IPS-11a (cell line): ENCODE results near the gene PEPD.

ENCODE experiments used
- H3K4me3 ChIP-seq: one replicate; pipeline ENCODE4 v1.5.1; 2013; ENCODE audit warnings: low read depth, low read length, control low read depth

Gene PEPD

DNA sequence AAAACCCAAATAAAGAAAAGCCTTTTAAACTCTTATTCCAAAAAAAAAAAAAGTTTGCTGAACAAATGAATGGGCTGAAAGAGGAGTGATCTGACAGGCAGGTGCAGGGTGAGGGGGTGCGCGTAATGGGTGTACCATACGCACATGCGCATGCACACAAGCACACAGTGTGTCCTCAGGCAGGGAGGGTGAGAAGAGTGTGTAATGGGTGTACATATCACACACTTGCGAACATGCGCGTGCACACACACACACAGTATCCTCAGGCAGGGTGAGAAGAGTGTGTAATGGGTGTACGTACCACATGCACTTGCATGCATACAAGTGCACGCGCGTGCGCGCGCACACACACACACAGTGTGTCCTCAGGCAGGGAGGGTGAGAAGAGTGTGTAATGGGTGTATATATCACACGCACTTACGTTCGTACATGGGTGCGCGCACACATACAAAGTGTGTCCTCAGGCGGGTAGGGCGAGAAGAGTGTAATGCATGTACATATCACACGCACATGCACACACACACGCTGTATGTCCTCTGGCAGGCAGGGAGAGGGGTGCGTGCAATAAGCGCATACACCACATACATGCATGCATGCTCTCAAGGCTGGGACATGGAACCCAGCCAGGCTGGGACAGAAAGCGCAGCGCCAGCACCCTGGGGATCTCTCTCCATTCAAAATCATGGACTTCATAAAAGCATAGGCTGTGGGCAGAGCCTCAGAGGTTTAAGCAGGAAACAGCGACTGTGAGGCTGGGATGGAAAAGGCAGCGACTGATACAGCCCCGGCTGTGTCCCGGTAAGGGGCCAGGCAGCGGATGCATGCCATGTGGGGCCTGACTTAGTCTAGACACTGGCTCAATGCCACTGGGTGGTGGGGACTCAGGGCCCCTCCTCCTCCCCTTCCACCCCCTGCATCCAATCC lies 77.7 kb downstream of the PEPD start:
- no peak overlapping the region for H3K4me3 ChIP-seq

DNA sequence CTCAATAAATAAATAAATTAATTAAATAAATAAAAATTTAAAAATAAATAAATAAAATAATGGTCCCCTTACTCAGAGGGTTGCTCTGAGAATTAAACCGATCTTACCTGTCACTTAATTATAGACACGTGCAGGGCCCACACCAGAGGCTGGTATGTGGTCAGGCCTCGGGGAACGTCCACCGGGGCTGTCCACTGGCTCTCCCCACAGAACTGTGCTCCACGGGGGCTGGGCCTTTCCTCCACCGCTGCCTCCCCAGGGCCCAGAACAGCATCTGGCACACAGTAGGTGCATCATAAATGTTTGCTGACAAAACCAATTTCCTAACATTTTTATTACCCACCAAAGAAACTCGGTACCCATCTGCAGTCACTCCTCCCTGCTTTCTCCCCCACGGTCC lies 78.9 kb downstream of the PEPD start:
- no peak overlapping the region for H3K4me3 ChIP-seq

DNA sequence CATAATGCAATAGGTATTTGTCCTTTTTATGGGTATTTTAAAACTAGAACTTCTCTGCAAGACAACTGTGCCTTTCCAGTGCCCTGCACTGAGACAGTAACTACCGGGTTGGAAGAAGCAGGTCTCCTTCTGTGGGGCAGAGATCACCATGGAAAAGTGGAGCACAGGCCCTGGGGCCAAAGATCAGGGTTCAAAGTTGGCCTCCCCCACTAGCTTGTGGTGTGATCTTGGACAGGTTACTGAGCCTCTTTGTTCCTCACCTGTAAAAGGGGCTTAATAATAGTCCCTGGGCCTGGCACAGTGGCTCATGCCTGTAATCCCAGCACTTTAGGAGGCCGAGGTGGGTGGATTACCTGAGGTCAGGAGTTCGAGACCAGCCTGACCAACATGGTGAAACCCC lies 79.8 kb downstream of the PEPD start:
- no peak overlapping the region for H3K4me3 ChIP-seq

DNA sequence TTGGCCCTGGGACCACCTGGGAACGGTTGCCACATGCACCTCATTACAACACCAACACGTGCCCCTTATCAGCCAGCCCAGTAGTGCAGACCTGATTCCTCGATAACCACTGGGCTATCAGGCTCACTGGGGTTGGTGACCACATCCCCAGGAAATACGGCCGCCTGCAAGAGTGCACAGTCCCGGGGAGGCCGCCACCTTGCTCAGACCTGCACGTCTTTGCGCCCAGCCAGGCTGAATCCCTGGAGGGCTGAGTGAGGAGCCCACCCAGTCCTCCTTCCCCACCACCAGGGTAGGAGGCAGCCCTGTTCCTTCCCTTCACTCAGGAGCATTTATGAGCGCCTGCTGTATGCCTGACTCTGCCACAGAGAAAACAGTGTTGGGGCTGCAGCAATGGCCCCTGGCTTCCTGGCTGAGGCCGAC lies 80.3 kb downstream of the PEPD start:
- H3K4me3 ChIP-seq = no peak overlapping the region

DNA sequence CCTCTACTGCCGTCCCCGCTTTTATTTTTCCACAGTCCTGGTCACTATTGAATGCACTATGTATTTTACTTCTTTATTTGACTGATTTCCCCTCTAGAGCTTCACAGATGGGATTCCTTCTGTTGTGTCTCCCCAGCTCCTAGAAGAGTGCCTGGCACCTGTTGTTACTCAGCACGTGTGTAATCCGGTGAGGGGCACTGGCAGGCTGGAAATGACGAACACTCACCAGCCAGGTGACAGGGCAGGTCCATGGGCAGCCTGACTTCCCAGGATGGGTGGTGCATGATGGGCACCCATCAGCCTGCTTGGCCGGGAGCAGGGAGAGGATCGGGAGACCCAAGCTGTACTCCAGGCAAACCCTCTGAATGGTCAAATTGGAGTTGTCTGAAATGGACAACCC lies 80.9 kb downstream of the PEPD start:
- H3K4me3 ChIP-seq = no peak overlapping the region

DNA sequence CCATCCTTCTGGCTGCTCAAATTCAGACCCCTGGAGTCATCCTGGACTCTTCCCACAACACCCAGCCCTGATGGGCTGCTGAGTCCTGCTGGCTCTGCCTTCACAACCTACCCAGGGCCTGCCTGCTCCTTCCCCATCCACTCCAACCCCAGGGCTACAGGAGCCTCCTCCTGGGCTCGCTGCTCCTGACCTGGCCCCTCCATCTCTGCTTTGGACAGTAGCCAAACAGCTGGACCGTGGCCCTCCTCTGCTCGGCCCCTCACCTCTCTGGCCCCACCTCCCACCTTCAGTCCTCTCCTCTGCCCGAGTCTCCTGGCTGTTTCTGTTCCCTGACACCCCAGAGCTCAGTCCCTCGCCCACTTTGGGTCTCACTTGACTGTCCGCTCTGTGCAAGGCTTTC lies 81.3 kb downstream of the PEPD start:
- no peak overlapping the region for H3K4me3 ChIP-seq

DNA sequence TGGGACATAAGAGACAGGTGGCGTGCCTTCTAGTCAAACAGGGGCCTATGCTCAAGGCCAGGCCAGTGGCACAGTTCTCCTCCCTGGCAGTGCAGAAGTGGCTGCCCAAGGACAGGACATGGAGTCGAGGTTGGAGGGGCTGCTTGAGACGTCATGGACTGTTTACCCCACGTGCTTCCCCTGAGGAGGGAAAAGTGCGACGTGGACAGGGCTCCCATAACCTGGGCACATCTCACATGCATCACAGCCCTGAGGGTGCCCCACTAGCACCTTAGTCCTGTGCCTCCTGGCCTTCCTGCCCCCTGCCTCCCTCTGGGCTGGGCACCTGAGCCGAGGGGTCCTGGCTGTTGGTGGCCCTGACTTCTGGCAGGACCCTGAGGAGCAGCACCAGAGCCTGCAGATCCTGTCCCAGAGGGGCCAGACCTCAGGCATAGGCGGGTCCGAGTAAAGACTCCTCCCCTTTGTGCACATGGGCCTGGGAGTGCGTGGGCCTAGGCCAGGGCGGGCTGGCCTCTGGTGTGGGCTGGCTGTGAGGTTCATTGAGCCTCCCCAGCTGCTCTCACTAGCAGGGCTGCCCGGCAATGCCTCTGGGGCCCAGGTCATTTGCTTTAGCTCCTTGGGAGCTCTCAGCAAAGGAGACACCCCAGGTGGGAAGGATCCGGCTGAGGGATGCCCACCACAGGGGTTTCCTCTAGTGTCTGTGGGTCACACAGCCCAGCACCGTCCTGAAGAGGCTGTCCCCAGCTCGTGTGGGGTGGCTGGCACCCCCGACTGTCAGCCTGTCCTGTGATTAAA lies 82.4 kb downstream of the PEPD start:
- H3K4me3 ChIP-seq = no peak overlapping the region

DNA sequence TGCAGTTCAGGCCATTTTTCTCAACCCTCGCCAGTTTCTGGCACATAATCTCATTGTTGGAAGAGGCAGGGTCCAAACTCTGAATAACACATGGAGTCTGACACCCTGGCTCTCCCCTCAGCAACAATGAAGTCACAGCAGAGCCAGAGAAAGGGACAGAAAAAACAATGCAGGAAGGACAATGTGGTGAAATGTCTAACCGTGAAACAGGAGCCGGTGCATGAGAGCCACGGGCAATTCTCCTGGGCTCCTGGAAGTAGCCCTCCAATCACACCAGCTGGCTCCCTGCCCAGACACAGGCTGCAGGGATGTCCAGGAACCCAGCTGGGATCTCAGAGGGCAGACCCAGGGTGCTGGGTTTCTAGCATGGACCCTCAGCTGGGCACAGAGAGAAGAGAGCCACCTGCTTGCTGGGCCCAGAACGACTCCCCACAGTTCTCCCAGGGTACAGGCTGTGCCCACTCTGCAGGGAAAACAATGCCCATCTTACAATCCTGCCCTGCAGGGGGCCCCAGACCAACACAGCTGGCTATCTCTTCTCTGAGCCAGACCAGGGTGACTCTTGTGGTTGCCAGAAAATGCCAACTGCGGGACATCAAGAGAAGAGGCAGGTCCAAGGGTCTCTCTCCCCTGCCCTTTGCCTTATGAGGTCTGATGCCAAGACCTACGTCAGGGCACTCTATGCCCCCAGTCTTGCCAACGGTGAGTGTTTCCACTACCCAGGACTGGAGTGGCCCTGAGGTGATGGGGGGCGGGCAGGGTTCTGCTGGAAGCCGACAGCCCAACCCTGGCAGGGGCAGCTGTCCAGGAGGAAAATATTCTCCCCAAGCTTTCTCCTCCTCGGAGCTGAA lies 83.5 kb downstream of the PEPD start:
- H3K4me3 ChIP-seq = no peak overlapping the region

DNA sequence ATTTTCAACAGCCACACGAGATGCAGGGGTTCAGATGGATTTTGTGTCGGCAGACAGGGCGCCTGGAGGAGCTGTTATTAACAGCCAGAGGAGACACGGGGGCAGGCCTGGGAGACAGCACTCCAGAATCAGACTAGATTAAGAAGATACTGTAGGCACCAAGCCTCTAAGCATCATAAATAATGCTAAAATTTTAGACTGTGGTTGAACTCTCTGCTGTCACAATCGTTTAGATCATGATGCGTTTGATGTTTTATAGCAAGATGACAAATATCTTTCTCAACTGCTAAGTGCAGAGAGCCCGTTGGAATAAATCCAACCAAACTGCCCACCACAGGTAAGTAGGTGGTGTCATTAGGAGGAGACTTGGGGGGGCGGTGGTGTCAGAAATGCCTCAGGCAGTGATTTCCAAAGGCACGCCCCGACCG lies 84.2 kb downstream of the PEPD start:
- no peak overlapping the region for H3K4me3 ChIP-seq

DNA sequence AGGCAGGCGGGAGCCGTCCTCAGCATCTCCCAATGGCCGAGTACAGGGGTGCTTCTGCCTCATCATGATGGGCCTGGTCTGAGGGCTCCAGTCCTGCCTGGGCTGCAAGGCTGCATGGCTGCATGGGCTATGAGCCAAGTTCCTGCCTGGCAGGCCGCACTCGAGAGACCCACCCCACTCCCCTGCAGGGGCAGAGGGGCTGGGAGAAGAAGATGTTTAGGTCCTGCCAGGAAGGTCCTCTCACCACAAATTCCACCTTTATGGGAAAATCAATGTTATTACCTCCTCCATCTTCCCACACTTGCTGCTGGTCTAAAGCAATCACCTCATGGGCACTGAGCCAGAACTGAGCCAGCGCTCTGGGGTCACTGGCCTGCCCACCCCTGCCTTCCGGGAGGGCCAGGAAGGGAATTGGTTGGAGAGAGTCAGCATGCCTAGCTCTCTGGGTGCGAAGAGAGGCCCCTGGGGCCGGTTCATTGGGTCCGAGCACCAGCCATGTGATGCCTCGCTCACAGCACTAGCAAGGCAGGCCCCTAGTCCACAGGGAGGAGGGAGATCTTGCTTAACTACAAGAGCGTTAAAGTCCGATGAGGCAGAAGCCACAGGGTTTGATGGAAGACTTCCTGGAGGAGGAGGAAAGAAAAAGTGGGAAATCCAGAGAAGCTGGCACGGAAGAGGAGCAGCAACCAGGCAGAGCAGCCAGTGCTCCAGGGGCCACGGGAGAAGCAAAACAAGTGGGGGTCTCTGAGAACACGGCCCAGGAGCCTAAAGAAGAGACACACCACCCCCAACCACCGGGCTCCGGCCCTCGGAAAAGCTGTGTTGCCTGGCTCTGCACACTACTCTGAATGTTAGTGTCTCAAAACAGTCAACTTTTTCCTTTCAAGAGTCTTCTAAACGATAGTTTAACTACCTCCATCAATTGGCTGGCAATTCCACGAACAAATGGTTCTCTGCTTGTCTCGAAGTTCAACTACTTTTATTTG lies 84.9 kb downstream of the PEPD start:
- no peak overlapping the region for H3K4me3 ChIP-seq

DNA sequence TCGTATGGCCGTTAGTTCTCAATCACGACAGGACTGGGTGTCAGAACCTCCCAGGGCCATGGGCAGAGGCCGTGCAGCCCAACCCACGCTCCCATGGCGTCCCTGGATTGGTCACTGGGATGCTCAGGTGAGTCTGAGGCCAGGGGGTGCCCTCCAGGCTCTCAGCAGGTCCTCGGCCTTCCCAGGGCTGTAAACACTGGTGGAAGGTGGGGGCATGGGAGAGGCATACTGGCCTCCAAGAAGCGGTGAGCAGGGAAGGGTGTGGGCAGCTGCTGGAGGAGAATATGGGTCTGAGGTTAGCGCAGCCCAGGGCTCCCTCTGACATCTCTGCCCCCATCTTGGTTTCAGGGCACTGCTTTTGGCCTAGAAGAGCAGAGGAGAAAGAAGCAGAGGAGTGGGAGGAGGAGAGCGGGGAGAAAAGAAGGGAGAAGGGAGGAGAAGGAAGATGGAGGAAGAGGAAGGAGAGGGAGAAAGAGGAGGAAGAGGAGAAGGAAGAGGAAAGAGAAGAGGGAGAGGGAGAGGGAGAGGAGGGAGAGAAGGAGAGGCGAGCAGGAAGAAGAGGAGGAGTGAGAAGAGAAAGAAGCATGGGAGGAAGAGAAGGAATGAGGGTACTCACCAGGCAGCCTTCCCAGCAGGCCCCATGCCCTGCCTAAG lies 85.8 kb downstream of the PEPD start:
- no peak overlapping the region for H3K4me3 ChIP-seq

DNA sequence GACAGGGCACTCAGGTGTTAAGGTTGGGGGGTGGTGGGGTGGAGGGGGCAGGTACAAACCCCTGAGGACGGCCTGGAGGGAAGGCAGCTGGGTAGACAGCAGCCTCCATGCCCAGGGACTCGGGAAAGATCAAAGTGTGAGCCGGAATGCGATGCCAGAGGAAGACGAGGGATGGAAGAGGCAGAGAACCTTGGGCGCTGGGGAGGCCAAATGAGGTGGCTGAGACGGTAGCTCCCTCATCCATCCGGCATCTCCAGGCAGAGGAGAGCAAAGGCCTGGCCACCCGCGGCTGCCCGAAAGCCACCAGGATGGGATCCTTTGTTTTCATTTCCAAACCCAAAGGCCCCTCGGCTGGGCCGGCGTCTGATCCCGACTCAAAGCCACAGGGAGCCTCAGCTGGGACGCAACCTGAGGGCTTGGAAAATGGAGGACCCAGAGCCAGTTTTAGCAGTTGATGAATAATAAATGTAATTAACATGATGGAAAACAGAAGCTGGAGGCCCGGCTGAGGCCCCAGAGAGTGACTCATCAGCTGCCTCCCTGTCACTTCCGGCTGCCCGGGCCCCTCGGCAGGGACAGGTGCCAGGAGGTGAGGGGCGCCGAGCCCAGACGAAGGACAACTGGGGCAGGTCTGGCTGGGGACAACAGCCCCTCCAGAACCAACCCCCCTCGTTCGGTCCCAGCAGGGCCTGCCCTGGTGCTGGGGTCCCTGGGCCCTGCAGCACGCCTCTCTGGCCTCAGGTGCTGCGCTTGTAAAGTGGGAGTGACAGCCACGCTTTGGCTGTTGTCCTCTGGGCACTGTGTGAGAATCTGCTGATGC lies 86.5 kb downstream of the PEPD start:
- H3K4me3 ChIP-seq = no peak overlapping the region

DNA sequence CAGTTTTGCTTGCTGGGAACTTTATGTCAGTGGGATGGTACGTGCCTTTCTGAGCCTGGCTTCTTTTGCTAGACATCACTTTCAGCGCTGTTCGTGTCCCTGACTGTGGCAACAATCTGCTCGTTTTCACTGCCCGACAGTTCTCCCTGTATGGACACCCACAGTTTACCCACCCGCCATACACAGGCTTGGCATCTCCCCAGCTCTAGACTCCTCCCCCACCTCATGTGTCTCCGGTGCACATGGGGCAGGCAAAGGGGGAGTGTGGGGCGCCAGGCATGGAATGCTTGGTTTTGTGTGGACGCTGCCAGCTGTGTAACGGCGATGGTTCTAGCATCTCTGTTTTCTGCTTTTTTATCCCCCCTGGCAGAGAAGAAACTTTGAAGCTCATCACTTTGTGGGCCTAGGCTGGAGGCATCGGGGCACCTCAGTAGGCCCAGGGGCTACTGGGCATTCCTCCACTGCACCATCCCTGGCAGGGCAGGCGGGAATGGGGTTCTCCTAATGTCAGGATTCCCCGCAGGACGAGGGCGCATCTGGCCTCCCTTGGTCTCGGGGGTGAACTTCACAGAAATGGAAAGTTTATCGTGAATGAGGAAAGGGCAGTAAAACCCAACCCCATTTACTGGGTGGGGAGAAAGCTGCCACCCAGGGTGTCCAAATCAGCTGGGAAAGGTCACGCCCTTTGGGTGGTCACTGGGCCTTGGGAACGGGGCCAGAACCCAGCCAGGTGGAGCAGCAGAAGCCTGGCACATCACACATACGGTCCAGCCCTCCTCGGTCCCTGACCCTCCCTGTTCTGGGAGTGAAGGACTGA lies 87.3 kb downstream of the PEPD start:
- H3K4me3 ChIP-seq = no peak overlapping the region

DNA sequence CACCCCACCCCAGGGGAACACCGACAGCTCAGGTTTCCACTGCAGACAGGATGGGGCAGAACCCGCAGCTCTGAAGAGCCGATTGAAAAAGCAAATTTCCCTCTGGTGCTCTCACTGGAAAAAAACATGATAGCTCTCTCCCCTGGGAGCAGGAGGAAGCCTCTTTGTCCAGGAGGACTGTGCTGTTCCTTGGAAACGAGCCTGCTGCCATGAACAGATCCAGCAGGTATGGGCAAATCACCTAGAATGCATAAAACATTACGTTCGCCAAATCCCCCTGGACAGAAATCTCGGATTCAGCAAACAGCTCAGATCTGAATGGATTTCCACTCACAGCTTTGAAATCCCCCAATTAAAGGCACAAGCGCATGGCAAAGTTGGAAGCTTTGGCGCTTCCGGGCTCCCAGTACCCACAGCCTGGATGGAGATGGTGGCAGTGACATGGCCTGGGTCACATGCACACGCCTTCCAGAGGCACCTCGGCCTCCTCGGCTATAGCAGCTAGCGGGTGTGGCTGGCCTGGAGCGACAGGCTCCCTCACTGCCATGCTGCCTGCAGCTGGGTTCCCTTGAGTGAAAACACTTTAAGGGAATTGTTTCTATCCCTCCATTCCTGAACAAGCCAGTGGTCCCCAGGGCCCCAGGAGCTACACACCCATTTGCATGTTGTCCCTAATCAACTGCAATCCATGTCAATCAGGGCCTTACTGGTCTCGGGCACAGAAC lies 89.0 kb downstream of the PEPD start:
- H3K4me3 ChIP-seq = no peak overlapping the region

DNA sequence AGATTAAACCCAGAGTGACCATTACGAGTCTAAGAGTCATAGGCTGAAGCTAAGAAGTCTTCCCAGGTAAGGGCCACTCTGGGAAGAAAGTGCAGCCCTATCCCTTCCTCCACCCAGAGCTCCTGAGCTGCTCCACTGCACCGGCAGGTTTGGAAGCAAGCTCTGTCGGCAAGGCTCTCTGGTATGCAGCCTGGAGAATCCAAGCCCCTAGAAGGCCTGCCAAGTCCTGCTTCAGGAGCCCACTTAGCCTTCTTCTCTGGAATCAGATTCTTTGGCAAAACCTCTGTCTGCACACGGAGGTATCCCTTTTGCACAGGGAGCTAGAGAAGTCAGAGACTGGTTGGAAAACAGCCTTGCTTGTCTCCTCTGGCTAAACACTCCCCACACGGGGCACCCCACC lies 89.6 kb downstream of the PEPD start:
- H3K4me3 ChIP-seq = no peak overlapping the region

DNA sequence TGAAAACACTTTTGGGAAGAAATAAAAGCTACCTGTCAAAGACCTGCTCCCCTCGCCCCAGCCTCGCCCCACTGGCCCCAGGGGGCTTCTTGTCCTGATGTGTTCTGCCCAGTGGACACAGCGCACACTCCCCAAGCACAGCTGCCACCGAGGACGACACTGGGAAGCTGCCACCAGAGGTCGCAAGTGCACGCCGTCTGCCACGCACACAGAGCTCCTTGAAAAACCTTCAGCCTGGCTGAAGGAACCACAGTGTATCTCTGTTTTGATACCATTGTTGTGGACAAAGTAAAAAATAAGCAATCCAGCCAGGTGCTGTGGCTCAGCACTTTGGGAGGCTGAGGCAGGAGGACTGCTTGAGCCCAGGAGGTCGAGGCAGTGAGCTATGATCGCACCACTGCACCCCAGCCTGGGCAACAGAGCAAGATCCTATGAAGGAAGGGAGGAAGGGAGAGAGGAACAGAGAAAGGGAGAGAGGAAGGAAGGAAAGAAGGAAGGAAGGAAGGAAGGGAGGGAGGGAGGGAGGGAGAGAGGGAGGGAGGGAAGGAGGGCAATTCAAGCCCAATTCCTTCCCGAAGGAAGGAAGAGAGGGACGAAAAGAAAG lies 90.8 kb downstream of the PEPD start:
- H3K4me3 ChIP-seq = no peak overlapping the region
